Erythroblast (primary cell): ENCODE data around the gene PIP5K1B.

Experiments
- GATA1 ChIP-seq: IDR thresholded peaks from 2 replicates; pipeline ENCODE4 v1.6.1; 2011; ENCODE audit warnings: low read depth, mild to moderate bottlenecking, control low read depth, low read length, moderate library complexity
- POLR2A ChIP-seq: IDR thresholded peaks from 2 replicates; pipeline ENCODE4 v1.6.1; 2011; ENCODE audit warnings: mild to moderate bottlenecking, low read length

DNA sequence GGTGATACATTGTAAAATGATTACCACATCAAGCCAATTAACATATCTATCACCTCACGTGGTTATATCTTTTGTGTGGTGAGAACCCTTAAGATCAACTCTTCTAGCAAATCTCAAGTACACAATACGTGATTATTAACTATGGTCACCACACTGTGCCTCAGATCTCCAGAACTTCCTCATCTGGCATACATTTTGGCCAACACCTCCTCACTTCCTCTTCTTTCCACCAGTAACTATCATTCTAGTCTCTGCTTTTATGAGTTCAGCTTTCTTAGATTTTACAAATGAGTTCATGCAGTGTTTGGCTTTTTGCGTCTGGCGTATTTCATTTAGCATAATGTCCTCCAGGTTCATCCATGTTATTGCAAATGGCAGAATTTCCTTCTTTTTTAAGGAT is 273.0 kb downstream of the PIP5K1B start:
- TF ChIP-seq POLR2A = no peak
- TF ChIP-seq GATA1 = no peak
